Body of pancreas (tissue), 4 donors: ENCODE data around the gene USP33.

Experiments used
- POLR2A ChIP-seq, 3 donors: fragments of 450-650 bp; IDR thresholded peaks; one replicate each; pipeline ENCODE4 v1.6.1; 2016; ENCODE audit warnings: antibody characterized with exemption in 3 of 3, mild to moderate bottlenecking in 2 of 3
- TF ChIP-seq, protein P1 (sequence below), 7 experiments: fragments of 450-650 bp in 4 of 7; fragments of 200-600 bp in 3 of 7; sonication (generic) in 3 of 7; IDR thresholded peaks; one replicate each; pipeline ENCODE4 v1.5.1; 2016 to 2019; ENCODE audit warnings: antibody characterized with exemption in 7 of 7

DNA sequence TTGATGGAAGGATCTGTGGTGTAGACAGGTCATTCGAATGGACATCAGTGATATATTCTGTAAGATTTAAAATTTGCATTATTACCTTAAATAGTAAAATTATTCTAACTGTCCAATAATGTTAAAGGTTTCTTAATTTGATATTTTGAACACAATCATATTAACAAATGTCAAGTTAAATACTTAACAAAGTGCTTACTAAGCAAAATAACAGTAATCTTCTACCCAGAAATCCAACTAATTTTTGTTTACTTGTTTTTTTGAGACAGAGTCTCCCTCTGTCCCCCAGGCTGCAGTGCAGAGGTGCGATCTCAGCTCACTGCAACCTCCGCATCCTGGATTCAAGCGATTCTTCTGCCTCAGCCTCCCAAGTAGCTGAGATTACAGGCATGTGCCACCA, 33.9 kb downstream of the USP33 start:
- TF ChIP-seq, protein P1, sequence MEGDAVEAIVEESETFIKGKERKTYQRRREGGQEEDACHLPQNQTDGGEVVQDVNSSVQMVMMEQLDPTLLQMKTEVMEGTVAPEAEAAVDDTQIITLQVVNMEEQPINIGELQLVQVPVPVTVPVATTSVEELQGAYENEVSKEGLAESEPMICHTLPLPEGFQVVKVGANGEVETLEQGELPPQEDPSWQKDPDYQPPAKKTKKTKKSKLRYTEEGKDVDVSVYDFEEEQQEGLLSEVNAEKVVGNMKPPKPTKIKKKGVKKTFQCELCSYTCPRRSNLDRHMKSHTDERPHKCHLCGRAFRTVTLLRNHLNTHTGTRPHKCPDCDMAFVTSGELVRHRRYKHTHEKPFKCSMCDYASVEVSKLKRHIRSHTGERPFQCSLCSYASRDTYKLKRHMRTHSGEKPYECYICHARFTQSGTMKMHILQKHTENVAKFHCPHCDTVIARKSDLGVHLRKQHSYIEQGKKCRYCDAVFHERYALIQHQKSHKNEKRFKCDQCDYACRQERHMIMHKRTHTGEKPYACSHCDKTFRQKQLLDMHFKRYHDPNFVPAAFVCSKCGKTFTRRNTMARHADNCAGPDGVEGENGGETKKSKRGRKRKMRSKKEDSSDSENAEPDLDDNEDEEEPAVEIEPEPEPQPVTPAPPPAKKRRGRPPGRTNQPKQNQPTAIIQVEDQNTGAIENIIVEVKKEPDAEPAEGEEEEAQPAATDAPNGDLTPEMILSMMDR (IDR thresholded peaks at IDR 0.05) = no peak
- no peak for TF ChIP-seq POLR2A (IDR thresholded peaks at IDR 0.05)
